GM18873 (cell line): ENCODE measurements around the gene P2RX3.

Experiments used
- ATAC-seq: cut with Tn5 transposase; IDR thresholded peaks from one replicate; pipeline ENCODE4 v1.9.1; 2021; ENCODE audit warnings: mild to moderate bottlenecking, moderate library complexity, moderate number of reproducible peaks; ENCODE audit not compliant: unreplicated experiment, low FRiP score

The P2RX3 gene

GRCh38 chr11:57364851-57365660 lies 26.9 kb downstream of the P2RX3 start:
- no peak for ATAC-seq

GRCh38 chr11:57368106-57368844 lies 30.1 kb downstream of the P2RX3 start:
- ATAC-seq = no peak

- no peak for ATAC-seq
These were observed 30.7 kb downstream of the P2RX3 start for GRCh38 chr11:57368845-57369232.

GRCh38 chr11:57370251-57370650 lies 32.1 kb downstream of the P2RX3 start:
- ATAC-seq = no peak

GRCh38 chr11:57370941-57371340 lies 32.8 kb downstream of the P2RX3 start:
- no peak for ATAC-seq

GRCh38 chr11:57373146-57373545 lies 35.0 kb downstream of the P2RX3 start:
- ATAC-seq = no peak

- no peak for ATAC-seq
These were observed 36.8 kb downstream of the P2RX3 start for GRCh38 chr11:57374966-57375365.

GRCh38 chr11:57375490-57375889 lies 37.3 kb downstream of the P2RX3 start:
- no peak for ATAC-seq

- no peak for ATAC-seq
These were observed 38.2 kb downstream of the P2RX3 start for GRCh38 chr11:57376095-57377090.

- ATAC-seq = no peak
These were observed 39.0 kb downstream of the P2RX3 start for GRCh38 chr11:57377107-57377506.

GRCh38 chr11:57378186-57378585 lies 40.0 kb downstream of the P2RX3 start:
- ATAC-seq = no peak

GRCh38 chr11:57379732-57380131 lies 41.6 kb downstream of the P2RX3 start:
- no peak for ATAC-seq

GRCh38 chr11:57380975-57381374 lies 42.8 kb downstream of the P2RX3 start, which contains the start of gene PRG3:
TSS of gene PRG3 (minus strand) at chr11:57381150. CDS start at chr11:57380708, 442 bp downstream.
- no peak for ATAC-seq

- ATAC-seq = no peak
These were observed 48.2 kb downstream of the P2RX3 start for GRCh38 chr11:57386178-57386940.

- ATAC-seq = no peak
These were observed 49.3 kb downstream of the P2RX3 start for GRCh38 chr11:57387289-57388030.

- ATAC-seq = no peak
These were observed 52.4 kb downstream of the P2RX3 start, which contains the start of gene PRG2 for GRCh38 chr11:57390535-57390934. TSS of gene PRG2 (minus strand) at chr11:57390650. CDS start at chr11:57389944, 706 bp downstream.

GRCh38 chr11:57391111-57391510 lies 53.0 kb downstream of the P2RX3 start:
- no peak for ATAC-seq

GRCh38 chr11:57391539-57391938 lies 53.4 kb downstream of the P2RX3 start:
- no peak for ATAC-seq
